Spleen (tissue), 11 donors: ENCODE data around the gene GATA2. TPM values are rescaled to one million over a fixed set of nuclear protein-coding genes. Genes with fewer than 3 reads are reported as not detected.

Experiments used
- DNase-seq: peaks from one replicate; pipeline ENCODE4 v3.0.0-alpha.2; 2020
- H3K27ac ChIP-seq, 8 donors: fragments of 200-600 bp; sonication (generic) in 7 of 8; 1 replicate in 4 of 8; 2 replicates in 4 of 8; pipeline versions ENCODE4 v1.5.0 to v1.8.0; 2016 to 2021; ENCODE audit warnings: inconsistent platforms in 4 of 8, mild to moderate bottlenecking in 4 of 8, moderate library complexity in 1 of 8
- H3K27me3 ChIP-seq, 7 donors: fragments of 200-600 bp; sonication (generic) in 6 of 7; replicated peaks in 1 of 7; 1 replicate in 4 of 7; 2 replicates in 3 of 7; pipeline versions ENCODE4 v1.5.0 to v1.8.0; 2016 to 2021; ENCODE audit warnings: inconsistent platforms in 3 of 7, mild to moderate bottlenecking in 1 of 7
- H3K36me3 ChIP-seq, 6 donors: fragments of 200-600 bp; sonication (generic) in 5 of 6; 1 replicate in 4 of 6; 2 replicates in 2 of 6; pipeline versions ENCODE4 v1.5.0 to v1.8.0; 2016 to 2021; ENCODE audit warnings: inconsistent platforms in 2 of 6
- H3K4me1 ChIP-seq, 6 donors: fragments of 200-600 bp; sonication (generic) in 5 of 6; 1 replicate in 3 of 6; 2 replicates in 3 of 6; pipeline versions ENCODE4 v1.5.0 to v1.8.0; 2016 to 2021; ENCODE audit warnings: inconsistent platforms in 3 of 6
- H3K4me3 ChIP-seq, 8 donors: fragments of 200-600 bp; sonication (generic) in 7 of 8; 1 replicate in 4 of 8; 2 replicates in 4 of 8; pipeline versions ENCODE4 v1.5.0 to v1.8.0; 2016 to 2021; ENCODE audit warnings: inconsistent platforms in 4 of 8, mild to moderate bottlenecking in 4 of 8, moderate library complexity in 2 of 8
- H3K9me3 ChIP-seq, 8 donors: fragments of 200-600 bp; sonication (generic) in 7 of 8; 1 replicate in 4 of 8; 2 replicates in 4 of 8; pipeline versions ENCODE4 v1.5.0 to v1.8.0; 2016 to 2021; ENCODE audit warnings: inconsistent platforms in 4 of 8
- POLR2A ChIP-seq, 3 donors: fragments of 450-650 bp; IDR thresholded peaks; one replicate each; pipeline ENCODE4 v1.5.1; 2017; ENCODE audit warnings: antibody characterized with exemption in 3 of 3, mild to moderate bottlenecking in 1 of 3
- POLR2AphosphoS5 ChIP-seq, 3 donors: sonication (generic); formaldehyde crosslinking; IDR thresholded peaks; one replicate each; pipeline ENCODE4 v1.5.1; 2017; ENCODE audit warnings: antibody characterized with exemption in 3 of 3
- WGBS, 5 donors: extraction: QIAGEN DNeasy Blood & Tissue Kit in 3 of 5; methylation state at CpG; one replicate each; pipeline versions ENCODE4 v1.1.5 to v1.1.7; 2013 to 2018; 5-methylcytosine and 5-hydroxymethylcytosine counted together
- intact Hi-C: fragments of 100-400 bp; cut with DNase I; formaldehyde crosslinking; loops from one replicate; pipeline ENCODE4 v1.15.0; 2023; ENCODE audit warnings: low total_unique reads
- polyA plus RNA-seq, 3 donors: library from polyadenylated mRNA; stranded (reverse); fragments of 200-250 nt; gene quantifications; one replicate each; pipeline ENCODE4 v1.2.1, GENCODE V29; 2013
- total RNA-seq, 7 donors: library from RNA; depleted of rRNA in 3 of 7; stranded (reverse); fragments of >200 nt in 3 of 7; fragmentation: NEBNext Ultra II Directional in 4 of 7; extraction: Animal tissue kit (Norgen Biotek cat#: 25700) in 4 of 7; gene quantifications; one replicate each; pipeline versions ENCODE4 v1.1.0 to v1.2.1, GENCODE V29; 2016 to 2021
- TF ChIP-seq, protein P1 (sequence below), 11 experiments: fragments of 200-600 bp in 7 of 11; fragments of 450-650 bp in 4 of 11; sonication (generic) in 4 of 11; IDR thresholded peaks in 8 of 11; conservative IDR thresholded peaks in 3 of 11; 1 replicate in 7 of 11; 2 replicates in 4 of 11; pipeline versions ENCODE4 v1.4.0 to v1.8.0; 2016 to 2021; ENCODE audit warnings: antibody characterized with exemption in 11 of 11, inconsistent platforms in 4 of 11, mild to moderate bottlenecking in 1 of 11
- donor health status: healthy with polysubstance abuse.
- donor health status: DM: no; HTN: no; CAD: no; lungs with moderate emphysema.
- donor health status: DM: no; HTN: no; CAD: no.
- donor health status: Bipolar disorder and iron deficiency.
- donor health status: healthy.
- donor health status: DM: no; HTN: no; CAD: no.
- donor health status: DM: yes; HTN: yes; CAD: no.

Gene GATA2
- total and polyA plus RNA-seq, 10 donors, result 2.2 to 28.6 (median 17.0) TPM

GRCh38 chr3:128439226-128439625 is 53.8 kb downstream of the GATA2 start:
- TF ChIP-seq POLR2AphosphoS5 (IDR thresholded peaks at IDR 0.05), result no peak
- TF ChIP-seq, protein P1, sequence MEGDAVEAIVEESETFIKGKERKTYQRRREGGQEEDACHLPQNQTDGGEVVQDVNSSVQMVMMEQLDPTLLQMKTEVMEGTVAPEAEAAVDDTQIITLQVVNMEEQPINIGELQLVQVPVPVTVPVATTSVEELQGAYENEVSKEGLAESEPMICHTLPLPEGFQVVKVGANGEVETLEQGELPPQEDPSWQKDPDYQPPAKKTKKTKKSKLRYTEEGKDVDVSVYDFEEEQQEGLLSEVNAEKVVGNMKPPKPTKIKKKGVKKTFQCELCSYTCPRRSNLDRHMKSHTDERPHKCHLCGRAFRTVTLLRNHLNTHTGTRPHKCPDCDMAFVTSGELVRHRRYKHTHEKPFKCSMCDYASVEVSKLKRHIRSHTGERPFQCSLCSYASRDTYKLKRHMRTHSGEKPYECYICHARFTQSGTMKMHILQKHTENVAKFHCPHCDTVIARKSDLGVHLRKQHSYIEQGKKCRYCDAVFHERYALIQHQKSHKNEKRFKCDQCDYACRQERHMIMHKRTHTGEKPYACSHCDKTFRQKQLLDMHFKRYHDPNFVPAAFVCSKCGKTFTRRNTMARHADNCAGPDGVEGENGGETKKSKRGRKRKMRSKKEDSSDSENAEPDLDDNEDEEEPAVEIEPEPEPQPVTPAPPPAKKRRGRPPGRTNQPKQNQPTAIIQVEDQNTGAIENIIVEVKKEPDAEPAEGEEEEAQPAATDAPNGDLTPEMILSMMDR (IDR thresholded peaks at IDR 0.05 in 8 of 11, conservative IDR thresholded peaks at IDR 0.05 in 3 of 11), result no peak
- TF ChIP-seq POLR2A (IDR thresholded peaks at IDR 0.05), result no peak
- Histone ChIP-seq H3K36me3 (no peaks in the 10 kb centered on the region), H3K4me3 (no peak overlapping the region), H3K4me1 (no peaks in the 10 kb centered on the region), H3K9me3 (no peaks in the 10 kb centered on the region), H3K27me3 (peaks cover 0 to 45% (median 0%) of the 10 kb centered on the region in 7 donors), H3K27ac (no peak overlapping the region)
- intact Hi-C loops, result no loop called here
- 53 to 89% (median 76%) methylated on average over 2 to 3 of the region's 3 CpGs for WGBS, 5 donors
- DNase-seq, result no peak

DNA sequence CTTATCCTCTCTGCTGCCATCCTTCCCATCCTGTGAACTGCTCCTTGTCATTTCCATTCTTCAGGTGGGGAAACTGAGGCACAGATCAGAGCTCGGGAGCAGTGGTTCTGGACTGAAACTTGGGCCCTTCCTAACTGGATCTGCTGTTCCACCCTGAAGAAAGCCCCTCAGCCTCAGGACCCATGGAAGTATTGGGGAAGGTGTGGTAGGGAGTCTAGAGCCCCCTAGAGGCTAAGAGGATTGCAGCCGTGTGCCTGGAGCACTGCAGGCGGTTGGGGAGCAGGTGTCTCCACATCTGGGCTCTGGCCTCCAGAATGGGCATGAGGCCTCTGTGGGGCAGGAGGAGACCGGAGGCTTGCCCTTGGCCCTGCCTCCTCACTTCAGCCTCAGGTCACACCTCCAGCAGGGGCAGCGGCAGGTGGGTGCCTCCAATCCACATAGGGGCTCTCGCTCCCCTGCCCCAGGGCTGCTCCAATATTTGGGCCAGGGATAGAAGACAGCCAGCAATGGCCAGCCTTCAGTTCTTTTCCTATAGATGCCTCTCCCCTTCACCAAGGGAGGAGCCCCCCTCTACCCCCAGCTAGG is 54.4 kb downstream of the GATA2 start:
- H3K27me3 ChIP-seq, result peaks cover 0 to 51% (median 0%) of the 10 kb centered on the region in 7 donors
- WGBS, 5 donors, result 76 to 84% (median 78%) methylated on average over 5 to 6 of the region's 6 CpGs
- H3K4me1 ChIP-seq, result no peaks in the 10 kb centered on the region
- DNase-seq, result no peak
- no peak for TF ChIP-seq POLR2AphosphoS5 (IDR thresholded peaks at IDR 0.05)
- TF ChIP-seq POLR2A (IDR thresholded peaks at IDR 0.05), result no peak
- TF ChIP-seq, protein P1 (IDR thresholded peaks at IDR 0.05 in 8 of 11, conservative IDR thresholded peaks at IDR 0.05 in 3 of 11), result peak in 4 of 11 experiments; percentile 21 to 36 (median 23)
- H3K4me3 ChIP-seq, result no peak overlapping the region
- no peaks in the 10 kb centered on the region for H3K9me3 ChIP-seq
- intact Hi-C loops, result no loop called here
- no peak overlapping the region for H3K27ac ChIP-seq
- H3K36me3 ChIP-seq, result no peaks in the 10 kb centered on the region

DNA sequence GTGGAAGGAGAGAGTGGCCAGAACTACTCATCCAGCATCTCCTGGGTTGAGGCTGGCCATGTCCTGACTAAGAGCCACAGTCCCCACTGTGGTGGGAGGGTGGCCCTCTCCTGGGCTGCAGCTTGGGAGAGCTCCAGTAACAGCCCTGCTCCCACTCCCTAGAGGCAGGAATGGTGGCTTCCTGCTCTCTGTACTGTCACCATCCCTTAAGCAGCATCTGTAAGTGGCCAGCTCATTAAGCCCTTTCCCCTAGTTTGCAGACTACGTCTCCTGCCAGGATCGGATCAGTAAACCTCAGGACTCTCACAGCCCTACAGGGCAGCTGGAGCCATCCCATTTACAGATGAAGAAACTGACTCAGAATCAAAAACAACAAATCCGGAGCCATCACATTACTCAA is 56.8 kb downstream of the GATA2 start:
- no peaks in the 10 kb centered on the region for H3K36me3 ChIP-seq
- no peak for DNase-seq
- H3K27ac ChIP-seq, result no peak overlapping the region
- WGBS, 5 donors, result 78 to 99% (median 90%) methylated on average over 3 of the region's 3 CpGs
- H3K27me3 ChIP-seq, result peaks cover 3 to 67% (median 19%) of the 10 kb centered on the region in 7 donors
- intact Hi-C loops, result no loop called here
- no peaks in the 10 kb centered on the region for H3K9me3 ChIP-seq
- TF ChIP-seq, protein P1 (IDR thresholded peaks at IDR 0.05 in 8 of 11, conservative IDR thresholded peaks at IDR 0.05 in 3 of 11), result no peak
- TF ChIP-seq POLR2AphosphoS5 (IDR thresholded peaks at IDR 0.05), result no peak
- no peak for TF ChIP-seq POLR2A (IDR thresholded peaks at IDR 0.05)
- H3K4me1 ChIP-seq, result peaks cover 0 to 15% (median 11%) of the 10 kb centered on the region in 6 donors
- no peak overlapping the region for H3K4me3 ChIP-seq

- Histone ChIP-seq H3K27ac (no peak overlapping the region), H3K36me3 (no peaks in the 10 kb centered on the region), H3K9me3 (no peaks in the 10 kb centered on the region), H3K27me3 (peaks cover 3 to 73% (median 19%) of the 10 kb centered on the region in 7 donors), H3K4me3 (no peak overlapping the region), H3K4me1 (peaks cover 0 to 15% (median 11%) of the 10 kb centered on the region in 6 donors)
- WGBS, 5 donors, result 79 to 93% (median 90%) methylated on average over 3 to 5 of the region's 5 CpGs
- intact Hi-C loops, result no loop called here
- no peak for TF ChIP-seq POLR2AphosphoS5 (IDR thresholded peaks at IDR 0.05)
- TF ChIP-seq, protein P1 (IDR thresholded peaks at IDR 0.05 in 8 of 11, conservative IDR thresholded peaks at IDR 0.05 in 3 of 11), result no peak
- DNase-seq, result no peak
Measured at GRCh38 chr3:128435561-128435960, 57.4 kb downstream of the GATA2 start.
